K562 treated with DMSO at 1 percent for 12 hours (cell line): ENCODE data around the gene NRGN. TPM values are rescaled to one million over a fixed set of nuclear protein-coding genes. Genes with fewer than 3 reads are reported as not detected.

Source experiments
- total RNA-seq: library from RNA; unstranded; fragments of 300-600 nt; gene quantifications from 2 replicates; pipeline ENCODE4 v1.2.3, GENCODE V29; 2022; ENCODE audit not compliant: insufficient read depth

Gene NRGN
- 9.5 and 12.0 TPM in 2 replicates for total RNA-seq

GRCh38 chr11:124739479-124740276, at the start of gene NRGN:
TSS of gene NRGN (plus strand) at chr11:124739942. CDS start at chr11:124740085, 143 bp downstream.

GRCh38 chr11:124751741-124752470, 12.2 kb downstream of the NRGN start, which contains the start of gene VSIG2:
TSS of gene VSIG2 (minus strand) at chr11:124752255. CDS start at chr11:124752137, 118 bp downstream.

GRCh38 chr11:124762105-124762623, 22.4 kb downstream of the NRGN start, which contains the start of gene ESAM:
TSS of gene ESAM (minus strand) at chr11:124762290. CDS start at chr11:124762154, 136 bp downstream.

Other genes starting within 250 kb of the NRGN start
- not detected in 2 replicates for gene OR8B12, start 196.3 kb upstream of the NRGN start, total RNA-seq
- 0.19 and 0.20 TPM in 2 replicates for gene OR8A1, start 169.9 kb upstream of the NRGN start, total RNA-seq
- gene PANX3, start 128.5 kb upstream of the NRGN start, total RNA-seq, result 0.88 and 1.4 TPM in 2 replicates
- gene TBRG1, start 117.1 kb upstream of the NRGN start, total RNA-seq, result 14.3 and 38.0 TPM in 2 replicates
- 1.3 and 3.1 TPM in 2 replicates for gene SIAE, start 66.2 kb upstream of the NRGN start, total RNA-seq
- 5.3 and 8.6 TPM in 2 replicates for gene SPA17, start 66.0 kb upstream of the NRGN start, total RNA-seq
- not detected in 2 replicates for gene VSIG2, start 12.3 kb downstream of the NRGN start, total RNA-seq
- 0.78 and 1.8 TPM in 2 replicates for gene ESAM, start 22.3 kb downstream of the NRGN start, total RNA-seq
- 2.2 and 11.2 TPM in 2 replicates for gene MSANTD2, start 60.5 kb downstream of the NRGN start, total RNA-seq
- gene ROBO3, start 125.5 kb downstream of the NRGN start, total RNA-seq, result 1.6 TPM in 1 of 2 replicates, not detected in the other
- not detected in 2 replicates for gene ROBO4, start 157.9 kb downstream of the NRGN start, total RNA-seq
- not detected in 2 replicates for gene HEPN1, start 179.3 kb downstream of the NRGN start, total RNA-seq
- not detected in 2 replicates for gene HEPACAM, start 196.1 kb downstream of the NRGN start, total RNA-seq
- 0.65 and 4.8 TPM in 2 replicates for gene CCDC15, start 214.3 kb downstream of the NRGN start, total RNA-seq